Neuronal stem cell (in vitro differentiated cells): ENCODE data around the gene XPO5.
A peak's percentile ranks its signal among the peaks of the same experiment; 100 is the strongest.

ENCODE experiments used
- DNase-seq: peaks from one replicate; pipeline ENCODE4 v3.0.0-alpha.2; 2013; ENCODE audit warnings: low spot score
- H2AFZ ChIP-seq: one replicate; pipeline ENCODE4 v1.6.1; 2013; ENCODE audit warnings: mild to moderate bottlenecking, low read length, inconsistent platforms
- H2AK5ac ChIP-seq: 2 replicates; pipeline ENCODE4 v1.6.1; 2013; ENCODE audit warnings: low read depth, mild to moderate bottlenecking, inconsistent platforms, low read length, moderate library complexity, mixed read lengths
- H2BK120ac ChIP-seq: 2 replicates; pipeline ENCODE4 v1.6.1; 2013; ENCODE audit warnings: low read depth, mild to moderate bottlenecking, inconsistent platforms, low read length, moderate library complexity, mixed read lengths
- H2BK12ac ChIP-seq: one replicate; pipeline ENCODE4 v1.6.1; 2013; ENCODE audit warnings: low read length, inconsistent platforms
- H2BK15ac ChIP-seq: 2 replicates; pipeline ENCODE4 v1.6.1; 2013; ENCODE audit warnings: mild to moderate bottlenecking, low read length, inconsistent platforms, mixed read lengths
- H2BK5ac ChIP-seq: one replicate; pipeline ENCODE4 v1.6.1; 2013; ENCODE audit warnings: inconsistent platforms, mild to moderate bottlenecking, low read length, moderate library complexity
- H3K14ac ChIP-seq: one replicate; pipeline ENCODE4 v1.6.1; 2013; ENCODE audit warnings: low read length, inconsistent platforms
- H3K18ac ChIP-seq: 2 replicates; pipeline ENCODE4 v1.6.1; 2013; ENCODE audit warnings: low read length, inconsistent platforms
- H3K23ac ChIP-seq: 2 replicates; pipeline ENCODE4 v1.6.1; 2013; ENCODE audit warnings: low read depth, mild to moderate bottlenecking, mixed read lengths, low read length, inconsistent platforms; ENCODE audit not compliant: poor library complexity
- H3K27ac ChIP-seq: replicated peaks from 3 replicates; pipeline ENCODE4 v1.5.1; 2013; ENCODE audit warnings: low read length, inconsistent platforms
- H3K27me3 ChIP-seq, 3 experiments: 2 replicates each; pipeline ENCODE4 v1.6.1; 2013; ENCODE audit warnings: low read length in 3 of 3, mild to moderate bottlenecking in 2 of 3, inconsistent platforms in 1 of 3, low read depth in 1 of 3, mixed read lengths in 1 of 3, moderate library complexity in 1 of 3; ENCODE audit not compliant: control insufficient read depth in 3 of 3, insufficient read depth in 3 of 3
- H3K36me3 ChIP-seq, 2 donors: replicated peaks in 1 of 2; 2 replicates each; pipeline ENCODE4 v1.6.1; 2013; ENCODE audit warnings: low read length in 2 of 2; ENCODE audit not compliant: control insufficient read depth in 2 of 2, insufficient read depth in 2 of 2
- H3K4ac ChIP-seq: 2 replicates; pipeline ENCODE4 v1.6.1; 2013; ENCODE audit warnings: inconsistent platforms, mild to moderate bottlenecking, low read length, moderate library complexity
- H3K4me1 ChIP-seq, 2 donors: 1 replicate in 1 of 2; 2 replicates in 1 of 2; pipeline ENCODE4 v1.6.1; 2013; ENCODE audit warnings: low read length in 2 of 2, low read depth in 1 of 2; ENCODE audit not compliant: control insufficient read depth in 2 of 2, insufficient read depth in 1 of 2
- H3K4me2 ChIP-seq: one replicate; pipeline ENCODE4 v1.6.1; 2013; ENCODE audit warnings: mild to moderate bottlenecking, low read length, inconsistent platforms; ENCODE audit not compliant: insufficient read depth, poor library complexity, severe bottlenecking
- H3K4me3 ChIP-seq, 2 donors: 2 replicates each; pipeline ENCODE4 v1.5.1; 2013; ENCODE audit warnings: low read length in 2 of 2, mild to moderate bottlenecking in 2 of 2, inconsistent platforms in 1 of 2, moderate library complexity in 1 of 2
- H3K79me1 ChIP-seq: one replicate; pipeline ENCODE4 v1.6.1; 2013; ENCODE audit warnings: low read depth, mild to moderate bottlenecking, inconsistent platforms, low read length, moderate library complexity
- H3K9ac ChIP-seq: one replicate; pipeline ENCODE4 v1.6.1; 2013; ENCODE audit warnings: mild to moderate bottlenecking, low read depth, low read length, inconsistent platforms; ENCODE audit not compliant: poor library complexity
- H3K9me3 ChIP-seq, 2 donors: replicated peaks in 1 of 2; 2 replicates each; pipeline versions ENCODE3 to v1.6.1; 2013; ENCODE audit warnings: low read length in 2 of 2, mild to moderate bottlenecking in 2 of 2, inconsistent platforms in 1 of 2, low read depth in 1 of 2, mixed read lengths in 1 of 2, moderate library complexity in 1 of 2; ENCODE audit not compliant: control insufficient read depth in 2 of 2, insufficient read depth in 1 of 2
- H4K8ac ChIP-seq: one replicate; pipeline ENCODE4 v1.6.1; 2013; ENCODE audit warnings: low read depth, mild to moderate bottlenecking, inconsistent platforms, low read length, moderate library complexity
- H4K91ac ChIP-seq: one replicate; pipeline ENCODE4 v1.6.1; 2013; ENCODE audit warnings: low read length, low read depth, mild to moderate bottlenecking, inconsistent platforms; ENCODE audit not compliant: poor library complexity
- WGBS, 2 donors: extraction: QIAGEN DNeasy Blood & Tissue Kit; methylation state at CpG; one replicate each; pipeline ENCODE4 v1.1.7; 2013; ENCODE audit warnings: missing lambda C conversion rate in 2 of 2, mixed read lengths in 1 of 2; ENCODE audit not compliant: insufficient read length in 2 of 2, insufficient replicate concordance in 1 of 2; ENCODE audit errors: extremely low coverage in 2 of 2; 5-methylcytosine and 5-hydroxymethylcytosine counted together

Gene XPO5

GRCh38 chr6:43495409-43495941 is 80.4 kb downstream of the XPO5 start:
- Histone ChIP-seq H3K4me2 (no peak overlapping the region), H2BK120ac (no peak overlapping the region), H3K23ac (no peak overlapping the region), H4K8ac (no peak overlapping the region), H3K4me1 (peaks cover 7 to 15% of the 10 kb centered on the region in 2 donors), H3K4me3 (no peak overlapping the region), H2AK5ac (no peak overlapping the region), H3K4ac (no peak overlapping the region), H3K9me3 (no peaks in the 10 kb centered on the region), H3K18ac (no peak overlapping the region), H2AFZ (no peak overlapping the region), H3K27me3 (no peaks in the 10 kb centered on the region), H4K91ac (no peak overlapping the region), H3K9ac (peak overlapping the region; percentile 82), H3K36me3 (peaks cover 22 to 42% of the 10 kb centered on the region in 2 donors), H3K79me1 (peaks cover 14% of the 10 kb centered on the region), H2BK12ac (no peak overlapping the region), H2BK5ac (no peak overlapping the region), H3K27ac (no peak overlapping the region), H3K14ac (no peak overlapping the region), H2BK15ac (no peak overlapping the region)
- no CpG with 5 or more reads among the region's 4 CpGs for WGBS, 2 donors
- DNase-seq, result no peak

GRCh38 chr6:43494766-43495165 is 81.1 kb downstream of the XPO5 start:
- Histone ChIP-seq H3K9ac (no peak overlapping the region), H2AK5ac (no peak overlapping the region), H3K79me1 (peaks cover 14% of the 10 kb centered on the region), H3K4me1 (peaks cover 7 to 15% of the 10 kb centered on the region in 2 donors), H4K91ac (no peak overlapping the region), H3K18ac (peak overlapping the region; percentile 17), H4K8ac (no peak overlapping the region), H3K4ac (no peak overlapping the region), H3K9me3 (no peaks in the 10 kb centered on the region), H3K14ac (no peak overlapping the region), H3K4me2 (no peak overlapping the region), H3K23ac (no peak overlapping the region), H2AFZ (no peak overlapping the region), H3K27ac (no peak overlapping the region), H2BK15ac (no peak overlapping the region), H2BK5ac (no peak overlapping the region), H3K27me3 (no peaks in the 10 kb centered on the region), H2BK12ac (no peak overlapping the region), H3K36me3 (peaks cover 15 to 38% of the 10 kb centered on the region in 2 donors), H2BK120ac (no peak overlapping the region), H3K4me3 (no peak overlapping the region)
- no CpG with 5 or more reads among the region's 4 CpGs for whole genome bisulfite sequencing, 2 donors
- no peak for DNase-seq

GRCh38 chr6:43494321-43494720 is 81.5 kb downstream of the XPO5 start:
- Histone ChIP-seq H3K4ac (no peak overlapping the region), H3K27ac (no peak overlapping the region), H4K8ac (no peak overlapping the region), H2BK5ac (no peak overlapping the region), H3K14ac (no peak overlapping the region), H4K91ac (no peak overlapping the region), H2BK120ac (no peak overlapping the region), H3K4me1 (peaks cover 7 to 17% of the 10 kb centered on the region in 2 donors), H3K23ac (no peak overlapping the region), H3K79me1 (peaks cover 14% of the 10 kb centered on the region), H2BK12ac (no peak overlapping the region), H3K4me3 (no peak overlapping the region), H2BK15ac (no peak overlapping the region), H2AFZ (no peak overlapping the region), H2AK5ac (no peak overlapping the region), H3K9ac (no peak overlapping the region), H3K18ac (no peak overlapping the region), H3K4me2 (no peak overlapping the region), H3K9me3 (no peaks in the 10 kb centered on the region), H3K36me3 (peaks cover 11 to 38% of the 10 kb centered on the region in 2 donors), H3K27me3 (no peaks in the 10 kb centered on the region)
- no peak for DNase-seq
- no CpG with 5 or more reads among the region's 6 CpGs for WGBS, 2 donors

- no peak overlapping the region for H3K18ac ChIP-seq
- H3K4me1 ChIP-seq, result peaks cover 7 to 21% of the 10 kb centered on the region in 2 donors
- H3K9me3 ChIP-seq, result no peaks in the 10 kb centered on the region
- H3K9ac ChIP-seq, result no peak overlapping the region
- H2BK5ac ChIP-seq, result no peak overlapping the region
- DNase-seq, result no peak
- no peak overlapping the region for H3K4me2 ChIP-seq
- no peak overlapping the region for H2BK12ac ChIP-seq
- H3K36me3 ChIP-seq, result peaks cover 6 to 36% of the 10 kb centered on the region in 2 donors
- H4K91ac ChIP-seq, result no peak overlapping the region
- no peak overlapping the region for H2BK15ac ChIP-seq
- no peak overlapping the region for H4K8ac ChIP-seq
- H3K27me3 ChIP-seq, result no peaks in the 10 kb centered on the region
- no peak overlapping the region for H3K4ac ChIP-seq
- H2AFZ ChIP-seq, result no peak overlapping the region
- H3K14ac ChIP-seq, result no peak overlapping the region
- H3K27ac ChIP-seq, result no peak overlapping the region
- H3K79me1 ChIP-seq, result peaks cover 11% of the 10 kb centered on the region
- no peak overlapping the region for H3K23ac ChIP-seq
- no peak overlapping the region for H2AK5ac ChIP-seq
- no CpG with 5 or more reads among the region's 7 CpGs for WGBS, 2 donors
- no peak overlapping the region for H3K4me3 ChIP-seq
- no peak overlapping the region for H2BK120ac ChIP-seq
Measured at GRCh38 chr6:43493833-43494232, 82.0 kb downstream of the XPO5 start.
